B cell (primary cell): ENCODE data around the gene ZBTB16. TPM values are rescaled to one million over a fixed set of nuclear protein-coding genes. Genes with fewer than 3 reads are reported as not detected.

Experiments used
- ATAC-seq: fragments of 200-7000 bp; cut with Tn5 transposase; one replicate; pipeline ENCODE4 v1.10.0; 2021; ENCODE audit warnings: low read depth, mild to moderate bottlenecking, moderate number of reproducible peaks, moderate library complexity
- CTCF ChIA-PET: fragments of 350-600 bp; sonication (Branson Sonifier 250); formaldehyde crosslinking; loops from one replicate; lab custom pipeline; 2021; ENCODE audit warnings: antibody characterized with exemption, inconsistent platforms; lab: Charles Lee
- POLR2A ChIA-PET: fragments of 350-600 bp; sonication (Branson Sonifier 250); formaldehyde crosslinking; loops from one replicate; lab custom pipeline; 2021; ENCODE audit warnings: antibody characterized with exemption; lab: Charles Lee
- DNase-seq: peaks from one replicate; pipeline ENCODE4 v3.0.0; 2013
- H2AFZ ChIP-seq: 2 replicates; pipeline ENCODE4 v1.6.1; 2012; ENCODE audit warnings: mild to moderate bottlenecking, low read depth, low read length; ENCODE audit not compliant: insufficient read depth, poor library complexity, severe bottlenecking
- H3K27ac ChIP-seq, 2 donors: 1 replicate in 1 of 2; 2 replicates in 1 of 2; pipeline ENCODE4 v1.5.1; 2012 to 2013; ENCODE audit warnings: low read length in 2 of 2, mild to moderate bottlenecking in 2 of 2, moderate library complexity in 1 of 2
- H3K27me3 ChIP-seq, 4 experiments: fragments of 200-600 bp in 1 of 4; sonication (generic) in 1 of 4; replicated peaks in 1 of 4; 1 replicate in 2 of 4; 2 replicates in 2 of 4; pipeline versions ENCODE4 v1.6.1 to v1.7.0; 2013 to 2016; ENCODE audit warnings: low read length in 3 of 4, mild to moderate bottlenecking in 2 of 4, mixed read lengths in 1 of 4, moderate library complexity in 1 of 4; ENCODE audit not compliant: insufficient read depth in 4 of 4, control insufficient read depth in 3 of 4; ENCODE audit errors: control extremely low read depth in 1 of 4
- H3K36me3 ChIP-seq, 2 experiments: replicated peaks in 1 of 2; 1 replicate in 1 of 2; 2 replicates in 1 of 2; pipeline versions ENCODE4 v1.6.1 to v1.7.1; 2013; ENCODE audit warnings: low read length in 1 of 2; ENCODE audit not compliant: insufficient read depth in 2 of 2, control insufficient read depth in 1 of 2; ENCODE audit errors: control extremely low read depth in 1 of 2, extremely low read depth in 1 of 2
- H3K4me1 ChIP-seq, 2 donors: fragments of 200-600 bp in 1 of 2; sonication (generic) in 1 of 2; 1 replicate in 1 of 2; 2 replicates in 1 of 2; pipeline versions ENCODE4 v1.5.1 to v1.6.1; 2013 to 2017; ENCODE audit warnings: low read length in 2 of 2; ENCODE audit not compliant: control insufficient read depth in 2 of 2, insufficient read depth in 2 of 2
- H3K4me2 ChIP-seq: replicated peaks from 2 replicates; pipeline ENCODE3; 2012; ENCODE audit warnings: mild to moderate bottlenecking, low read depth, low read length; ENCODE audit not compliant: poor library complexity, severe bottlenecking
- H3K4me3 ChIP-seq, 5 experiments: fragments of 200-600 bp in 1 of 5; sonication (generic) in 1 of 5; 1 replicate in 3 of 5; 2 replicates in 2 of 5; pipeline versions ENCODE4 v1.5.1 to v1.7.0; 2011 to 2016; ENCODE audit warnings: low read length in 4 of 5, mild to moderate bottlenecking in 4 of 5, low read depth in 2 of 5, control low read depth in 1 of 5, moderate library complexity in 1 of 5; ENCODE audit not compliant: insufficient read depth in 1 of 5; ENCODE audit errors: control extremely low read depth in 1 of 5, extremely low read depth in 1 of 5
- H3K79me2 ChIP-seq: fragments of 200-600 bp; sonication (generic); one replicate; pipeline ENCODE4 v1.6.0; 2016; ENCODE audit warnings: low read length; ENCODE audit not compliant: control insufficient read depth, insufficient read depth
- H3K9ac ChIP-seq: fragments of 200-600 bp; sonication (generic); 2 replicates; pipeline ENCODE4 v1.6.1; 2017; ENCODE audit warnings: mild to moderate bottlenecking, low read length, moderate library complexity
- H3K9me3 ChIP-seq, 3 donors: one replicate each; pipeline versions ENCODE4 v1.6.1 to v1.7.1; 2013; ENCODE audit warnings: low read length in 2 of 3; ENCODE audit not compliant: control insufficient read depth in 2 of 3, insufficient read depth in 1 of 3; ENCODE audit errors: control extremely low read depth in 1 of 3
- H4K20me1 ChIP-seq: 2 replicates; pipeline ENCODE4 v1.6.0; 2012; ENCODE audit warnings: mild to moderate bottlenecking, low read length; ENCODE audit not compliant: insufficient read depth, control insufficient read depth, poor library complexity, severe bottlenecking
- H3K27ac Mint-ChIP-seq: one replicate; pipeline ENCODE4 v1.8.0; 2021; ENCODE audit warnings: mixed read lengths
- H3K27me3 Mint-ChIP-seq: one replicate; pipeline ENCODE4 v1.8.0; 2021; ENCODE audit warnings: mixed read lengths
- H3K4me1 Mint-ChIP-seq: one replicate; pipeline ENCODE4 v1.8.0; 2021; ENCODE audit warnings: mixed read lengths
- H3K4me3 Mint-ChIP-seq: one replicate; pipeline ENCODE4 v1.8.0; 2021; ENCODE audit warnings: mixed read lengths
- H3K9me3 Mint-ChIP-seq: one replicate; pipeline ENCODE4 v1.8.0; 2022; ENCODE audit warnings: mixed read lengths; ENCODE audit not compliant: insufficient read depth
- CTCF ChIP-seq: fragments of 200-600 bp; IDR thresholded peaks from one replicate; pipeline ENCODE4 v1.8.0; 2022; ENCODE audit warnings: antibody characterized with exemption, mild to moderate bottlenecking
- EZH2 ChIP-seq: IDR thresholded peaks from 2 replicates; pipeline ENCODE4 v1.6.1; 2012; ENCODE audit warnings: borderline replicate concordance, low read depth, mild to moderate bottlenecking, moderate library complexity, low read length; ENCODE audit not compliant: insufficient read depth, poor library complexity, severe bottlenecking
- WGBS: methylation state at CpG from one replicate; pipeline ENCODE4 v1.1.5; 2013; ENCODE audit warnings: missing lambda C conversion rate; ENCODE audit not compliant: insufficient coverage; 5-methylcytosine and 5-hydroxymethylcytosine counted together
- intact Hi-C: fragments of 100-400 bp; cut with micrococcal nuclease; formaldehyde crosslinking; loops from one replicate; pipeline ENCODE4 v1.10.0; 2022
- polyA plus RNA-seq: library from polyadenylated mRNA; depleted of rRNA; stranded (reverse); fragments of >200 nt; gene quantifications from 2 replicates; pipeline ENCODE4 v1.2.3, GENCODE V29; 2012
- total RNA-seq, 2 donors: library from RNA; stranded (reverse); fragments of 120-200 nt in 1 of 2; gene quantifications; 1 replicate in 1 of 2; 2 replicates in 1 of 2; pipeline versions ENCODE4 v1.2.3 to v1.2.4, GENCODE V29; 2013 to 2022

Gene ZBTB16
- total and polyA plus RNA-seq, 2 donors (not counting 1 experiment from before 2014, with no cell fraction given), result 16.0 to 20.6 TPM

- Mint-ChIP-seq H3K9me3 (no peaks in the 10 kb centered on the region), H3K27ac (no peak overlapping the region), H3K4me1 (peaks cover 16% of the 10 kb centered on the region), H3K4me3 (no peak overlapping the region), H3K27me3 (peaks cover 36% of the 10 kb centered on the region)
- Histone ChIP-seq H3K36me3 (no peaks in the 10 kb centered on the region), H3K4me1 (peaks cover 3 to 14% of the 10 kb centered on the region in 2 donors), H3K4me3 (no peak overlapping the region), H2AFZ (no peak overlapping the region), H3K9ac (no peak overlapping the region), H4K20me1 (no peaks in the 10 kb centered on the region), H3K9me3 (no peaks in the 10 kb centered on the region), H3K79me2 (no peaks in the 10 kb centered on the region), H3K27ac (no peak overlapping the region), H3K4me2 (no peak overlapping the region), H3K27me3 (peaks cover 0 to 20% (median 6%) of the 10 kb centered on the region in 4 experiments)
- ChIA-PET POLR2A (no interaction called here), CTCF (interaction anchor here (1.2 kb wide), 1 partner anchor 197 kb away, joined by 5 read pairs; no protein-coding TSS in a partner anchor)
- intact Hi-C loops, result no loop called here
- TF ChIP-seq CTCF (no peak), EZH2 (no peak)
- DNase-seq (no peak), ATAC-seq (no peak)
- 89% methylated on average over 8 of the region's 8 CpGs for WGBS
Measured at GRCh38 chr11:114063829-114064201, 4.3 kb downstream of the ZBTB16 start.

- TF ChIP-seq EZH2, result no peak
- no peak for TF ChIP-seq CTCF
- Mint-ChIP-seq H3K27ac (no peak overlapping the region), H3K9me3 (no peaks in the 10 kb centered on the region), H3K4me1 (peaks cover 13% of the 10 kb centered on the region), H3K4me3 (no peak overlapping the region), H3K27me3 (peaks cover 32% of the 10 kb centered on the region)
- intact Hi-C loops, result no loop called here
- DNase-seq (no peak), ATAC-seq (no peak)
- Histone ChIP-seq H3K9me3 (no peaks in the 10 kb centered on the region), H3K4me3 (no peak overlapping the region), H3K9ac (no peak overlapping the region), H4K20me1 (no peaks in the 10 kb centered on the region), H3K27ac (no peak overlapping the region), H3K4me2 (no peak overlapping the region), H3K4me1 (peaks cover 0 to 10% of the 10 kb centered on the region in 2 donors), H3K27me3 (peaks cover 0 to 16% (median 6%) of the 10 kb centered on the region in 4 experiments), H2AFZ (no peak overlapping the region), H3K79me2 (no peaks in the 10 kb centered on the region), H3K36me3 (no peaks in the 10 kb centered on the region)
- ChIA-PET POLR2A (no interaction called here), CTCF (interaction anchor here (0.6 kb wide), 1 partner anchor 58 kb away, joined by 3 read pairs; no protein-coding TSS in a partner anchor)
- 93% methylated on average over 7 of the region's 14 CpGs for WGBS
Measured at GRCh38 chr11:114064216-114064615, 4.7 kb downstream of the ZBTB16 start.
